HepG2 (cell line): ENCODE data around the gene GTF2H1. TPM values are rescaled to one million over a fixed set of nuclear protein-coding genes. Genes with fewer than 3 reads are reported as not detected.

Source experiments
- CREB1 ChIP-seq, 2 experiments: fragments of 450-650 bp in 1 of 2; IDR thresholded peaks; 2 replicates each; pipeline ENCODE4 v1.6.1; 2016 to 2017; ENCODE audit warnings: control low read depth in 1 of 2, mild to moderate bottlenecking in 1 of 2, missing compliant biosample characterization in 1 of 2, missing genetic modification characterization in 1 of 2
- DNMT3B ChIP-seq: conservative IDR thresholded peaks from 2 replicates; pipeline ENCODE4 v1.6.1; 2016; ENCODE audit warnings: missing biosample characterization, control low read depth
- ELF3 ChIP-seq: IDR thresholded peaks from 2 replicates; pipeline ENCODE4 v1.6.1; 2016; ENCODE audit warnings: missing genetic modification reagents, missing compliant biosample characterization
- FOXA1 ChIP-seq, 2 experiments: fragments of 450-650 bp in 1 of 2; sonication (generic) in 1 of 2; formaldehyde crosslinking in 1 of 2; IDR thresholded peaks; 2 replicates each; pipeline versions ENCODE4 v1.4.0 to v1.6.1; 2016 to 2020; ENCODE audit warnings: missing genetic modification reagents in 1 of 2
- HNF4G ChIP-seq, 2 experiments: sonication (generic) in 1 of 2; formaldehyde crosslinking in 1 of 2; IDR thresholded peaks; 2 replicates each; pipeline versions ENCODE4 v1.4.0 to v1.6.1; 2011 to 2020; ENCODE audit warnings: borderline replicate concordance in 2 of 2, low read depth in 2 of 2, mild to moderate bottlenecking in 2 of 2, low read length in 1 of 2, missing genetic modification reagents in 1 of 2, moderate library complexity in 1 of 2
- RAD51 ChIP-seq: fragments of 450-650 bp; IDR thresholded peaks from 2 replicates; pipeline ENCODE4 v1.6.1; 2016; ENCODE audit warnings: borderline replicate concordance
- SAP130 ChIP-seq: IDR thresholded peaks from 2 replicates; pipeline ENCODE4 v1.6.1; 2016; ENCODE audit warnings: low read depth
- ZNF335 ChIP-seq: sonication (generic); formaldehyde crosslinking; IDR thresholded peaks from 2 replicates; pipeline ENCODE4 v1.4.0; 2020; ENCODE audit warnings: missing genetic modification reagents
- polyA plus RNA-seq, 8 experiments: library from polyadenylated mRNA; depleted of rRNA in 3 of 8; stranded (reverse) in 7 of 8; unstranded in 1 of 8; fragments of >200 nt; fragmentation: Illumina TruSeq in 4 of 8; extraction: Trizol in 4 of 8; gene quantifications; 2 replicates each; pipeline versions ENCODE4 v1.2.1 to v1.2.3, GENCODE V29; 2011 to 2016; ENCODE audit warnings: low read depth in 4 of 8, missing spikeins in 1 of 8, mixed read lengths in 1 of 8; ENCODE audit not compliant: insufficient read depth in 1 of 8
- total RNA-seq, 5 experiments: library from RNA; depleted of rRNA; stranded (reverse); fragments of >200 nt; fragmentation: Illumina TruSeq; extraction: Trizol; gene quantifications; 2 replicates each; pipeline ENCODE4 v1.2.3, GENCODE V29; 2016; ENCODE audit warnings: low read depth in 1 of 5
- TF ChIP-seq, protein P1 (sequence below): sonication (generic); formaldehyde crosslinking; IDR thresholded peaks from 2 replicates; pipeline ENCODE4 v1.4.0; 2020; ENCODE audit warnings: mild to moderate bottlenecking, low read depth, missing genetic modification reagents
- TF ChIP-seq, protein P2 (sequence below): sonication (generic); formaldehyde crosslinking; IDR thresholded peaks from 2 replicates; pipeline ENCODE4 v1.4.0; 2020; ENCODE audit warnings: low read depth, missing genetic modification reagents
- TF ChIP-seq, protein P3 (sequence below), 2 experiments: IDR thresholded peaks; 2 replicates each; pipeline ENCODE4 v1.6.1; 2011 to 2012; ENCODE audit warnings: low read length in 2 of 2, borderline replicate concordance in 1 of 2, low read depth in 1 of 2, mild to moderate bottlenecking in 1 of 2, moderate library complexity in 1 of 2
- TF ChIP-seq, protein P4 (sequence below): IDR thresholded peaks from 2 replicates; pipeline ENCODE4 v1.6.1; 2016; ENCODE audit warnings: low read depth, control low read depth
- TF ChIP-seq, protein P5 (sequence below): IDR thresholded peaks from 2 replicates; pipeline ENCODE4 v1.6.1; 2012; ENCODE audit warnings: low read length, improper control_type of control experiment

The GTF2H1 gene
- total and polyA plus RNA-seq, 2 of the 13 experiments (the other 11 are each of a cell fraction or from before 2014, with no cell fraction given), result 15.7 to 51.4 TPM

DNA sequence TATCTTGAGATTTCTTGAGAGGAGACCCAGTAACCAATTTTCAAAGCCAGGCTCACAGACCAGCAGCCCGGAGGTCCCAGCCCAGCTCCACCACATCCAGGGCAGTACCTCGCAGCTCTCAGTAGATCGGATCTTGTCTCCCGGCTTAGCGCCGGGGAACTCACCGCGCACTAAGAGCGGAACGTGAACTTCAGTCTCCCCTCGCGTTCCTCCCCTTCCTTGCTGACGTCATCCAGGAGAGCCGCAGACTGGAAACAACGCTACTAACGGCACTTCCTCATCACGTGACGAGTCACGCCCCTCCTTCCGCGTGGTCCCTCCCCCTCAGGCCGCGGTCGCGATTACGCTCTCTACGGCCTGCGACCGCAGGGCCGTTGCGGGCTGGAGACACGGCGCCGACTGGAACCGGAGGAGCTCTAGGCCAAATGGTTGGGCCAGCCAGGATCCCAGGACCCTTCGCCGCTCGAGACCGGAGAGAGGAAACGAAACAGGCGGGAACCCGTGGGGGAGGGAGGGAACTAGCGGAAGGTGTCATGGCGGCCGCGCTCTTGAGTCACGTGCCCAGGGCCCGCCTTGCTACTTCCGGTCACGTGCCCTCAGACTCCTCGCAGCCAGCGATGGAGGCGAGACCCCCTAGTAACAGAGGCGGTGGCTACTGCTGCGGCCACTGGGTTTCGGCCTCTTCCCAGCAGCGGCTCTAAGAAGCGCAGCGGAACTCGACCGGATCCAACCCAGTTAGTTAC lies at the start of gene GTF2H1, which contains the start of gene HPS5 (continued):
- TF ChIP-seq, protein P1, sequence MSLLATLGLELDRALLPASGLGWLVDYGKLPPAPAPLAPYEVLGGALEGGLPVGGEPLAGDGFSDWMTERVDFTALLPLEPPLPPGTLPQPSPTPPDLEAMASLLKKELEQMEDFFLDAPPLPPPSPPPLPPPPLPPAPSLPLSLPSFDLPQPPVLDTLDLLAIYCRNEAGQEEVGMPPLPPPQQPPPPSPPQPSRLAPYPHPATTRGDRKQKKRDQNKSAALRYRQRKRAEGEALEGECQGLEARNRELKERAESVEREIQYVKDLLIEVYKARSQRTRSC (CRISPR knock-in tag), result peak; percentile 34; the same call in 1 of the 2 replicates
- TF ChIP-seq ELF3, result peak; percentile 98
- TF ChIP-seq DNMT3B, result peak; percentile 71; the same call in 1 of the 2 replicates
- TF ChIP-seq SAP130 (CRISPR knock-in tag), result peak; percentile 99
- TF ChIP-seq HNF4G (IDR thresholded peaks at IDR 0.05; ENCODE audit: borderline replicate concordance, low read depth, low read length), result peak; percentile 67
- peak; percentile 78 for TF ChIP-seq HNF4G (CRISPR knock-in tag; IDR thresholded peaks at IDR 0.05; ENCODE audit: borderline replicate concordance, low read depth)
- TF ChIP-seq, protein P2, sequence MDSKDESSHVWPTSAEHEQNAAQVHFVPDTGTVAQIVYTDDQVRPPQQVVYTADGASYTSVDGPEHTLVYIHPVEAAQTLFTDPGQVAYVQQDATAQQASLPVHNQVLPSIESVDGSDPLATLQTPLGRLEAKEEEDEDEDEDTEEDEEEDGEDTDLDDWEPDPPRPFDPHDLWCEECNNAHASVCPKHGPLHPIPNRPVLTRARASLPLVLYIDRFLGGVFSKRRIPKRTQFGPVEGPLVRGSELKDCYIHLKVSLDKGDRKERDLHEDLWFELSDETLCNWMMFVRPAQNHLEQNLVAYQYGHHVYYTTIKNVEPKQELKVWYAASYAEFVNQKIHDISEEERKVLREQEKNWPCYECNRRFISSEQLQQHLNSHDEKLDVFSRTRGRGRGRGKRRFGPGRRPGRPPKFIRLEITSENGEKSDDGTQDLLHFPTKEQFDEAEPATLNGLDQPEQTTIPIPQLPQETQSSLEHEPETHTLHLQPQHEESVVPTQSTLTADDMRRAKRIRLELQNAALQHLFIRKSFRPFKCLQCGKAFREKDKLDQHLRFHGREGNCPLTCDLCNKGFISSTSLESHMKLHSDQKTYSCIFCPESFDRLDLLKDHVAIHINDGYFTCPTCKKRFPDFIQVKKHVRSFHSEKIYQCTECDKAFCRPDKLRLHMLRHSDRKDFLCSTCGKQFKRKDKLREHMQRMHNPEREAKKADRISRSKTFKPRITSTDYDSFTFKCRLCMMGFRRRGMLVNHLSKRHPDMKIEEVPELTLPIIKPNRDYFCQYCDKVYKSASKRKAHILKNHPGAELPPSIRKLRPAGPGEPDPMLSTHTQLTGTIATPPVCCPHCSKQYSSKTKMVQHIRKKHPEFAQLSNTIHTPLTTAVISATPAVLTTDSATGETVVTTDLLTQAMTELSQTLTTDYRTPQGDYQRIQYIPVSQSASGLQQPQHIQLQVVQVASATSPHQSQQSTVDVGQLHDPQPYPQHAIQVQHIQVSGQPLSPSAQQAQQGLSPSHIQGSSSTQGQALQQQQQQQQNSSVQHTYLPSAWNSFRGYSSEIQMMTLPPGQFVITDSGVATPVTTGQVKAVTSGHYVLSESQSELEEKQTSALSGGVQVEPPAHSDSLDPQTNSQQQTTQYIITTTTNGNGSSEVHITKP (CRISPR knock-in tag), result no peak; the same call in 1 of the 2 replicates
- TF ChIP-seq ZNF335 (CRISPR knock-in tag), result peak; percentile 78; the same call in 1 of the 2 replicates
- TF ChIP-seq RAD51, result peak; percentile 98
- TF ChIP-seq CREB1 (IDR thresholded peaks at IDR 0.05), result peak; percentile 100
- peak; percentile 99 for TF ChIP-seq CREB1 (CRISPR knock-in tag; IDR thresholded peaks at IDR 0.05)
- TF ChIP-seq, protein P3, sequence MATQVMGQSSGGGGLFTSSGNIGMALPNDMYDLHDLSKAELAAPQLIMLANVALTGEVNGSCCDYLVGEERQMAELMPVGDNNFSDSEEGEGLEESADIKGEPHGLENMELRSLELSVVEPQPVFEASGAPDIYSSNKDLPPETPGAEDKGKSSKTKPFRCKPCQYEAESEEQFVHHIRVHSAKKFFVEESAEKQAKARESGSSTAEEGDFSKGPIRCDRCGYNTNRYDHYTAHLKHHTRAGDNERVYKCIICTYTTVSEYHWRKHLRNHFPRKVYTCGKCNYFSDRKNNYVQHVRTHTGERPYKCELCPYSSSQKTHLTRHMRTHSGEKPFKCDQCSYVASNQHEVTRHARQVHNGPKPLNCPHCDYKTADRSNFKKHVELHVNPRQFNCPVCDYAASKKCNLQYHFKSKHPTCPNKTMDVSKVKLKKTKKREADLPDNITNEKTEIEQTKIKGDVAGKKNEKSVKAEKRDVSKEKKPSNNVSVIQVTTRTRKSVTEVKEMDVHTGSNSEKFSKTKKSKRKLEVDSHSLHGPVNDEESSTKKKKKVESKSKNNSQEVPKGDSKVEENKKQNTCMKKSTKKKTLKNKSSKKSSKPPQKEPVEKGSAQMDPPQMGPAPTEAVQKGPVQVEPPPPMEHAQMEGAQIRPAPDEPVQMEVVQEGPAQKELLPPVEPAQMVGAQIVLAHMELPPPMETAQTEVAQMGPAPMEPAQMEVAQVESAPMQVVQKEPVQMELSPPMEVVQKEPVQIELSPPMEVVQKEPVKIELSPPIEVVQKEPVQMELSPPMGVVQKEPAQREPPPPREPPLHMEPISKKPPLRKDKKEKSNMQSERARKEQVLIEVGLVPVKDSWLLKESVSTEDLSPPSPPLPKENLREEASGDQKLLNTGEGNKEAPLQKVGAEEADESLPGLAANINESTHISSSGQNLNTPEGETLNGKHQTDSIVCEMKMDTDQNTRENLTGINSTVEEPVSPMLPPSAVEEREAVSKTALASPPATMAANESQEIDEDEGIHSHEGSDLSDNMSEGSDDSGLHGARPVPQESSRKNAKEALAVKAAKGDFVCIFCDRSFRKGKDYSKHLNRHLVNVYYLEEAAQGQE (IDR thresholded peaks at IDR 0.05; ENCODE audit: borderline replicate concordance in 1 of 2, low read depth in 1 of 2, low read length in 2 of 2), result peak in 1 of 2 experiments; percentile 67; a peak in 2 of 4 replicates
- TF ChIP-seq, protein P4, sequence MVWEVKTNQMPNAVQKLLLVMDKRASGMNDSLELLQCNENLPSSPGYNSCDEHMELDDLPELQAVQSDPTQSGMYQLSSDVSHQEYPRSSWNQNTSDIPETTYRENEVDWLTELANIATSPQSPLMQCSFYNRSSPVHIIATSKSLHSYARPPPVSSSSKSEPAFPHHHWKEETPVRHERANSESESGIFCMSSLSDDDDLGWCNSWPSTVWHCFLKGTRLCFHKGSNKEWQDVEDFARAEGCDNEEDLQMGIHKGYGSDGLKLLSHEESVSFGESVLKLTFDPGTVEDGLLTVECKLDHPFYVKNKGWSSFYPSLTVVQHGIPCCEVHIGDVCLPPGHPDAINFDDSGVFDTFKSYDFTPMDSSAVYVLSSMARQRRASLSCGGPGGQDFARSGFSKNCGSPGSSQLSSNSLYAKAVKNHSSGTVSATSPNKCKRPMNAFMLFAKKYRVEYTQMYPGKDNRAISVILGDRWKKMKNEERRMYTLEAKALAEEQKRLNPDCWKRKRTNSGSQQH, result peak; percentile 86; the same call in 1 of the 2 replicates
- TF ChIP-seq FOXA1 (IDR thresholded peaks at IDR 0.05), result no peak
- peak; percentile 24; the same call in 1 of the 2 replicates for TF ChIP-seq FOXA1 (CRISPR knock-in tag; IDR thresholded peaks at IDR 0.05)
- TF ChIP-seq, protein P5, sequence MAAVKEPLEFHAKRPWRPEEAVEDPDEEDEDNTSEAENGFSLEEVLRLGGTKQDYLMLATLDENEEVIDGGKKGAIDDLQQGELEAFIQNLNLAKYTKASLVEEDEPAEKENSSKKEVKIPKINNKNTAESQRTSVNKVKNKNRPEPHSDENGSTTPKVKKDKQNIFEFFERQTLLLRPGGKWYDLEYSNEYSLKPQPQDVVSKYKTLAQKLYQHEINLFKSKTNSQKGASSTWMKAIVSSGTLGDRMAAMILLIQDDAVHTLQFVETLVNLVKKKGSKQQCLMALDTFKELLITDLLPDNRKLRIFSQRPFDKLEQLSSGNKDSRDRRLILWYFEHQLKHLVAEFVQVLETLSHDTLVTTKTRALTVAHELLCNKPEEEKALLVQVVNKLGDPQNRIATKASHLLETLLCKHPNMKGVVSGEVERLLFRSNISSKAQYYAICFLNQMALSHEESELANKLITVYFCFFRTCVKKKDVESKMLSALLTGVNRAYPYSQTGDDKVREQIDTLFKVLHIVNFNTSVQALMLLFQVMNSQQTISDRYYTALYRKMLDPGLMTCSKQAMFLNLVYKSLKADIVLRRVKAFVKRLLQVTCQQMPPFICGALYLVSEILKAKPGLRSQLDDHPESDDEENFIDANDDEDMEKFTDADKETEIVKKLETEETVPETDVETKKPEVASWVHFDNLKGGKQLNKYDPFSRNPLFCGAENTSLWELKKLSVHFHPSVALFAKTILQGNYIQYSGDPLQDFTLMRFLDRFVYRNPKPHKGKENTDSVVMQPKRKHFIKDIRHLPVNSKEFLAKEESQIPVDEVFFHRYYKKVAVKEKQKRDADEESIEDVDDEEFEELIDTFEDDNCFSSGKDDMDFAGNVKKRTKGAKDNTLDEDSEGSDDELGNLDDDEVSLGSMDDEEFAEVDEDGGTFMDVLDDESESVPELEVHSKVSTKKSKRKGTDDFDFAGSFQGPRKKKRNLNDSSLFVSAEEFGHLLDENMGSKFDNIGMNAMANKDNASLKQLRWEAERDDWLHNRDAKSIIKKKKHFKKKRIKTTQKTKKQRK, result no peak
